Occipital lobe (tissue), 2 donors: ENCODE results near the gene RSPO4. TPM values are rescaled to one million over a fixed set of nuclear protein-coding genes. Genes with fewer than 3 reads are reported as not detected.
"Not testable (repeated sequence)": the region's sequence is repeated elsewhere in the genome, so short reads cannot be mapped to it uniquely, and the experiment has no call there.

ENCODE experiments used
- DNase-seq: peaks from one replicate; lab custom pipeline; 2025; lab: John Stamatoyannopoulos, UW
- total RNA-seq: library from RNA; depleted of rRNA; stranded (reverse); fragments of >200 nt; gene quantifications from one replicate; pipeline ENCODE4 v1.2.3, GENCODE V29; 2014

Gene RSPO4
- total RNA-seq: not detected

GRCh38 chr20:1001911-1002681 is at the start of gene RSPO4:
Gene RSPO4 (minus strand): TSS chr20:1002311. CDS start chr20:1002164, 147 bp downstream.
- DNase-seq: no peak

- DNase-seq: no peak
Observed at GRCh38 chr20:1050440-1050839, 48.3 kb upstream of the RSPO4 start.

- no peak for DNase-seq
Observed at GRCh38 chr20:1045860-1046418, 43.8 kb upstream of the RSPO4 start.

GRCh38 chr20:1041845-1042390 is 39.8 kb upstream of the RSPO4 start:
- DNase-seq: no peak

GRCh38 chr20:1038205-1038604 is 36.1 kb upstream of the RSPO4 start:
- no peak for DNase-seq

- DNase-seq: no peak
Observed at GRCh38 chr20:1037039-1037438, 34.9 kb upstream of the RSPO4 start.

GRCh38 chr20:1035466-1035865 is 33.4 kb upstream of the RSPO4 start:
- DNase-seq: no peak

GRCh38 chr20:1034415-1034789 is 32.3 kb upstream of the RSPO4 start:
- no peak for DNase-seq

- no peak for DNase-seq
Observed at GRCh38 chr20:1033751-1034414, 31.8 kb upstream of the RSPO4 start.

- no peak for DNase-seq
Observed at GRCh38 chr20:1029980-1030379, 27.9 kb upstream of the RSPO4 start.

GRCh38 chr20:1026214-1026613 is 24.1 kb upstream of the RSPO4 start:
- DNase-seq: not testable (repeated sequence)

- no peak for DNase-seq
Observed at GRCh38 chr20:1022871-1023270, 20.8 kb upstream of the RSPO4 start.

- no peak for DNase-seq
Observed at GRCh38 chr20:1020614-1021013, 18.5 kb upstream of the RSPO4 start.

GRCh38 chr20:1019344-1019743 is 17.2 kb upstream of the RSPO4 start:
- no peak for DNase-seq

- DNase-seq: no peak
Observed at GRCh38 chr20:1017677-1018076, 15.6 kb upstream of the RSPO4 start.

GRCh38 chr20:1015181-1015580 is 13.1 kb upstream of the RSPO4 start:
- DNase-seq: no peak

- no peak for DNase-seq
Observed at GRCh38 chr20:1014471-1014870, 12.4 kb upstream of the RSPO4 start.

- no peak for DNase-seq
Observed at GRCh38 chr20:1013566-1014340, 11.6 kb upstream of the RSPO4 start.

- DNase-seq: no peak
Observed at GRCh38 chr20:1012359-1013168, 10.5 kb upstream of the RSPO4 start.

- DNase-seq: no peak
Observed at GRCh38 chr20:1010659-1011058, 8.5 kb upstream of the RSPO4 start.
